Keratinocyte (primary cell): ENCODE data around the gene AFF2.

Experiments
- EZH2 ChIP-seq: IDR thresholded peaks from one replicate; pipeline ENCODE4 v1.6.1; 2012; ENCODE audit warnings: inconsistent platforms, mild to moderate bottlenecking, low read length, moderate library complexity
- TF ChIP-seq, protein P1 (sequence below), 3 experiments: IDR thresholded peaks in 1 of 3; conservative IDR thresholded peaks in 1 of 3; optimal IDR thresholded peaks in 1 of 3; 2 replicates in 2 of 3; 3 replicates in 1 of 3; pipeline versions ENCODE3 to v1.5.1; 2011; ENCODE audit warnings: low read length in 3 of 3, mild to moderate bottlenecking in 3 of 3, moderate library complexity in 2 of 3, control low read depth in 1 of 3, inconsistent platforms in 1 of 3; ENCODE audit not compliant: insufficient read depth in 2 of 3; ENCODE audit errors: extremely low read depth in 1 of 3

- TF ChIP-seq, protein P1, sequence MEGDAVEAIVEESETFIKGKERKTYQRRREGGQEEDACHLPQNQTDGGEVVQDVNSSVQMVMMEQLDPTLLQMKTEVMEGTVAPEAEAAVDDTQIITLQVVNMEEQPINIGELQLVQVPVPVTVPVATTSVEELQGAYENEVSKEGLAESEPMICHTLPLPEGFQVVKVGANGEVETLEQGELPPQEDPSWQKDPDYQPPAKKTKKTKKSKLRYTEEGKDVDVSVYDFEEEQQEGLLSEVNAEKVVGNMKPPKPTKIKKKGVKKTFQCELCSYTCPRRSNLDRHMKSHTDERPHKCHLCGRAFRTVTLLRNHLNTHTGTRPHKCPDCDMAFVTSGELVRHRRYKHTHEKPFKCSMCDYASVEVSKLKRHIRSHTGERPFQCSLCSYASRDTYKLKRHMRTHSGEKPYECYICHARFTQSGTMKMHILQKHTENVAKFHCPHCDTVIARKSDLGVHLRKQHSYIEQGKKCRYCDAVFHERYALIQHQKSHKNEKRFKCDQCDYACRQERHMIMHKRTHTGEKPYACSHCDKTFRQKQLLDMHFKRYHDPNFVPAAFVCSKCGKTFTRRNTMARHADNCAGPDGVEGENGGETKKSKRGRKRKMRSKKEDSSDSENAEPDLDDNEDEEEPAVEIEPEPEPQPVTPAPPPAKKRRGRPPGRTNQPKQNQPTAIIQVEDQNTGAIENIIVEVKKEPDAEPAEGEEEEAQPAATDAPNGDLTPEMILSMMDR (optimal IDR thresholded peaks at IDR 0.05 in 1 of 3, IDR thresholded peaks at IDR 0.05 in 1 of 3, conservative IDR thresholded peaks at IDR 0.05 in 1 of 3; ENCODE audit: extremely low read depth in 1 of 3, insufficient read depth in 2 of 3, low read length in 3 of 3): no peak
- TF ChIP-seq EZH2: no peak
These were observed 455.9 kb downstream of the AFF2 start for GRCh38 chrX:148956352-148956751.
